Nucleus accumbens (tissue), 56 donors: ENCODE measurements around the gene EPS15.

Source experiments
- DNase-seq, 56 donors: peaks; one replicate each; lab custom pipeline; 2025; lab: John Stamatoyannopoulos, UW

EPS15 gene

GRCh38 chr1:51345300-51345687, 173.8 kb downstream of the EPS15 start:
- no peak for DNase-seq

GRCh38 chr1:51344602-51345299, 174.3 kb downstream of the EPS15 start:
- DNase-seq: no peak

GRCh38 chr1:51344276-51344601, 174.8 kb downstream of the EPS15 start:
- no peak for DNase-seq

- DNase-seq: no peak
Measured at GRCh38 chr1:51343624-51344023, 175.4 kb downstream of the EPS15 start.

GRCh38 chr1:51342591-51343206, 176.4 kb downstream of the EPS15 start:
- DNase-seq: no peak

DNA sequence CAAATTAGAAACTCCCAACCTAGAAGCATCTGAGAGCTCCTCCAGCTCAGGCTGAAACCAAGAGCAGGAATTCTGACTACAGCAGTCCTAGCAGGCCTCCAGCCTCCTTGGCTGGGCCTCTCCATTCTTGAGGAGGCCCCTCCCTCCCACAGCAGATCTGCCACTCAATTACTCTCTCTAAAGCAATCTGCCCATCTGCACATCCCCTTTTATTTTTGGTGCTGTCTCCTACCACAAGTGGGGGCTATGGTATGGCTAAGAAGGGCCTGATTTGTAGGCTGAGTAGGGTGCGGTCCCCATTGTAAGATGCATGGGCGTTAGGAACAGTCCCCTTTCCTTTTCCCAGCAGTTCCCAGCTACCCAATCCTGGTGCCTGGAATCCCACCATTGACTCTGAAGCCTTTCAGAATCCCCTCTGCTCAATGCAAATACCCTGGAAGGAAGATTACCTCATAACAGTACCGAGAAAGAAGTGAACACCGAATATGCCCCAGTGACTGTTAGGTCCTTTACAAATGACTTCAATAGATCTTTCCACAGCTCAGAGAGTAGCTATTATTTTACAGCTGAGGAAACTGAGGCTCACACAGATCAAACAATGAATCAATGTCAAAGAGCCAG, 177.1 kb downstream of the EPS15 start:
- no peak for DNase-seq

DNA sequence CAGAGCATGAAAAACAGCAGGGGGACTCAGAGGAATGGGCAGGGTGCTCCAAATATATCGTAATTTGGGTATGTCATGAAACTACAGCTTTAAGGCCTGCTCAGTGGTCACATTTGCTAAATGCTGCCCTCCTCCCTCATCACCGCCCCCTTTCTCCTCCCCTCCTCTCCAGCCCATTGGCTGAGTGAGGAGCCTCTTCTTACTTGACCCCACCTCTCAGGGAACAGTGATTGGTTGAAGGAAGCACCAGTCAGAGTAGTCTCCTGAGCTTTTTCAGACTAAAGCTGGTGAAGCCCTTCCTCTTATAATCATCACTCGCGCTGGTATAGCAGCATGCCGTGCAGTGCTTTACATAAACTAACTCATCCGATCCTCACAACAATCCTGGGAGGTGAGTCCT, 178.7 kb downstream of the EPS15 start:
- no peak for DNase-seq

DNA sequence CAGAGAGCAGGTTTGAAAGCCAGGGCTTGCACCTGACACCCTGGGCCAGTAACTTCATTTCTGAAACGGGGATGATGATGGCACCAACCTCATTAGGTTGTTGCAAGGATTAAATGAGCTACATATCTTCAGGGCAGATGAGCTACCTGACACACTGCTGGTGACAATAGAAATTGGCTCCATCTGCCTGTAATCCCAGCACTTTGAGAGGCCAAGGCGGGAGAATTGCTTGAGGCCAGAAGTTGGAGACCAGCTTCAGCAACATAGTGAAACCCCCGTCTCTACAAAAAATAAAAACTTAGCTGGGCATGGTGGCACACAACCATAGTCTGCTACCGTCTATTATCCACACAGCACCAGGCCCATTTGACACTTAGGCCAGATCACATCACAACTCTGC, 182.4 kb downstream of the EPS15 start:
- no peak for DNase-seq

DNA sequence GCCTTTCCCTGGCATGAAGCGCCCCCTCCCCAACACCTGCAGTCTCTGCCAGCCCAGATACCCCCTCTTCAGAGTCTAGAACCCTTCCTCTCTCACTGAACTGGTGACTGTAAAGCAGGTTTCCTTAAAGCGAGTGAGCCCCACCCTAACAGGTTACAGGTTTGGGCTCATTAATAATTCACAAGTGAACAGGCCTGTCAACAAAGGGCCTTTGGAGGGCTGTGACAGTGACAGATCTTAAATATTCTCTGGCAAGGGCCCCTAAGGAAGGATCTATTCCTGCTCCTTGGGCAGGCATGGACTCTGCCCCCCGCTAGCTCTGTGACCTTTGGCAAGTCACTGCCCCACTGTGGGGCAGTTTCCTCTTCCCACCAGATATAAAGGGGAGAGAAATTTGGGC, 183.1 kb downstream of the EPS15 start:
- DNase-seq: no peak

DNA sequence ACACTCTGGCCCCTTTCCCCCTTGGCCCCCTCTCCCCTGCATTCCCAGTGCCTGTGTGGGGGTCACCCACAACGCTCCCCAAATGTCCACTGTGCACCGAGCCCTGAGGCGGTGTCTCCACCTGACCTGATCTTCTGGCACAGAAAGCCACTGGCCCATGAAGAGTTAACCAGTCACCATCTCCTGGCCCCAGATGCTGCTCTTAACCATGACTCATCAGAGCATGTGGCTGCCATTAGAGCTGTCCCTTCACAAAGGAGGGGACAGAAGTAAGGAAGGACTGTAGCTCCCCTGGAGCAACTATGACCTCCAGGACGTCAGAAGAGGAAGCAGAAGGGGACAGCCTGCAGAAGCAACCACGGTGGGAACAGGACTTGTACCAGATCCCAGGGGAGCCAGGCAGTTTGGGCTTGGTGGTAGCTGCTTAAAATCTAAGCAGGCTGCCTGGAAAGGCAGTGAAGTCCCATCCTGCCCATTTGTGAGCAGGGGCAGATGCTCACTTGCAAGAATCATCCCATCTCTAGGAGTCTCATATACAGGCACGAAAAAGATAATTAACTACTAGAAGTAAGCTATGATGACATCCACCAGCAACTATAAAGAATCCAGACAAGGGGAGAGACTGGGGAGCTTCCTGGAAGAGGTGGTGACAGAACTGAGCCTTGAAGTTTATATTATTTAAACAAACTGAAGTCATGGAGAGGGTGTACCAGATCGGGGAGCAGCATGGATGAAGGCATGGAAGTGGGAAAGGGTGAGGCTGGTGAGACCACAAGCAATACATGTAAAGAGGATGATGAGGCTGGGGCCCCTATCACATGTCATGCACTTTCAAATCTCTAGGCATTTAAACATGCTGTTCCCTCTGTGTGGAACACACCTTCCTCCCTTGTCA, 187.6 kb downstream of the EPS15 start:
- DNase-seq: peak in 7 of 56 donors; percentile 15 to 41 (median 30)

DNA sequence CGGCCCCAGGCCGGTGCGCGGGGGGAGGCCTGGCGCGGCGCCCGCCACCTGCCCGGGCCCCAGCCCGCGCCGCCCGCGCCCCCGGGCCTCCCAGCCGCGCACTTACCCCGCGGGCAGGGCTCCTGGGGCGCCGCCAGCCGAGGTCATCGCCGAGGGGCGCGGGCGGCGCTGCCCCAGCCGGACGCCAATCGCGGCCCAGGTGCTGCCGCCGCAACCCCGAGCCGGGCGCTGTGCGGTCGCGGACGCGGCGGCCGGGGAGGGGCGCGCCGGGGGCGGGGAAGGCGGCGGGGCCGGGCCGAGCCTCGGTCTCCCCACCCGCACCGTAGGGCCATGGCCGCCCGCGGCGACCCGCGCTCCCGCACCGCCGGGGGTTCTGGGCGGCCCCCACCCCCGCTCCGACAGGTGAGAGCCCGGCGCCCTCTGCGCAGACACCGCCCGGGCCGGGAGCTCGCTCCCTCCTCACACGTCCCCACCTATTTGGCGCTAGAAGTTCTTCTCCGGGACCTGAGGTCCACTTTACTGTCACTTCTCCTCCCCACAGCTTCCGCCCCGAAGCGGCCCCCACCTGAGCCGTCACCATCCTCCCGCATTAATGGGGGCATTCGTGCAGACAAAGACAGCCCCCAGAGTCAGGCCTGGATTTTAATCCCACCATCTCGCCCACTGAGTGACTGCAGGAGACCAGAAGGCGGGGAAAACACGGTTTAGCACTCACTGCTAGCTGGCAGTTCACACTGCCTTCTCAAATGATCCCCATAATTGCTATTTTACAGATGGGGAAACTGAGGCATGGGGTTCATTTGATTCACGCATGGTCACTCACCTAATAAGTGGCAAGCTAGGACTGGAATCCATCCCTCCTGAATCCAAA, 188.5 kb downstream of the EPS15 start, which contains the start of gene TTC39A:
Gene TTC39A (minus strand): TSS at position 232 of the 871 bp plus-strand sequence. CDS start 85 bp downstream, at position 147.
- peak in 3 of 56 donors; percentile 11 to 61 (median 27) for DNase-seq

GRCh38 chr1:51329443-51330325, 189.4 kb downstream of the EPS15 start:
- DNase-seq: peak in 1 of 56 donors; percentile 41

- no peak for DNase-seq
Measured at GRCh38 chr1:51328926-51329325, 190.1 kb downstream of the EPS15 start.

GRCh38 chr1:51328279-51328678, 190.8 kb downstream of the EPS15 start:
- DNase-seq: no peak

- DNase-seq: no peak
Measured at GRCh38 chr1:51327386-51327785, 191.7 kb downstream of the EPS15 start.

- DNase-seq: no peak
Measured at GRCh38 chr1:51326839-51327238, 192.2 kb downstream of the EPS15 start.

GRCh38 chr1:51325878-51326755, 192.9 kb downstream of the EPS15 start:
- no peak for DNase-seq

GRCh38 chr1:51325391-51325790, 193.7 kb downstream of the EPS15 start:
- DNase-seq: no peak
